GM19468 (cell line): ENCODE measurements around the gene SNX25.

Experiments
- ATAC-seq: cut with Tn5 transposase; IDR thresholded peaks from one replicate; pipeline ENCODE4 v1.9.1; 2021; ENCODE audit warnings: mild to moderate bottlenecking, moderate library complexity, moderate number of reproducible peaks; ENCODE audit not compliant: unreplicated experiment; ENCODE audit errors: extremely low read depth

SNX25 gene

DNA sequence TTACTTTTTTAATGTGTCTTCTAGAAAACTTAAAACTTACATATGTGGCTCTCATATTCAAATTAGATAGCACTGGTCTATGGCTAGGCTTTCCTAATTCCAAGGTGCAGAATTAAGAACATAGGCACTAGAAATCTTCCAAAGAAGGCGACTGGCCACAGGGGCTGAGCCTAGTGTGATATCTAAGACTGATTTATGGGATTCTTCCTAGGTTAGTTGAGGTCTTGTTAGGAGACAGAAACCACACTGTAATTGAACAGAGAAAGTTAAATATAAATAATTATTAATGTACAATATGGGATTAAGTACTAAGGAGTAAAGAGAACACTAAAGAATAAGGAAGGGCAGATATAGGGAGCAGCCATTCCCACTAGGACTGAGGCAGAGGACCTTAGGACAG is 48.3 kb downstream of the SNX25 start:
- ATAC-seq, result no peak

DNA sequence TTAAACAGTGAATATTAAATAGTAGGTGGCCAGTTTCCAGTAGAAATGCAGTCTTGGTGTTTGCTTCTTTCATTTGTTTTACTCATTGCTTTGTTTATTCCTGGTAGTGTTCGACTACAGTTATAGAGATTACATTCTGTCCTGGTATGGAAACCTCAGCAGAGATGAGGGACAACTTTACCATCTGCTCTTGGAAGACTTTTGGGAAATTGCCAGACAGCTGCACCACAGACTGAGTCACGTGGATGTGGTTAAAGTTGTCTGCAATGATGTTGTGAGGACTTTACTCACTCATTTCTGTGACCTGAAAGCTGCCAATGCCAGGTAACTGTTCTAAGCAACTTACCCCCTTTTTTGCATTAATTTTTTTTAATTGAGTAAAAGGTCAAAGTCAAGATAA is 49.3 kb downstream of the SNX25 start:
- ATAC-seq, result peak; percentile 30

DNA sequence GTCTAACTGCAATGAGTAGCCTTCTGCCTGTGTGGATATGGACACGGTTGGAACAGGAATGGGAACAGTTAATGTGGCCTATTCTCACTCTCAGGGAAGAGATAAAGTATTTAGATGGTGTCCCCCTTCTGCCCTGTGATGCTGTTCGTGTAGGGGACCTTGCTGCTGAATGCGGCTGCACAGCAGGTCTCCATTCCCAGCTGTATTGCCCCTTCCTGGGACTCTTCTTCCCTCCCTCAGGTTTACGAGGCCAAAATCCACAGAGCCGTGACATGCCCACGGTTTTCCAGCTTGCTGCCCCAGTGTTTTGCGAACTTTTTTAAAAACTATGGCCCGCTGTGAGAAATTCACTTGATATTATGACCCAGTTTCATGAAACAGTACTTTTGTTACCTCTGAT is 50.3 kb downstream of the SNX25 start:
- no peak for ATAC-seq

DNA sequence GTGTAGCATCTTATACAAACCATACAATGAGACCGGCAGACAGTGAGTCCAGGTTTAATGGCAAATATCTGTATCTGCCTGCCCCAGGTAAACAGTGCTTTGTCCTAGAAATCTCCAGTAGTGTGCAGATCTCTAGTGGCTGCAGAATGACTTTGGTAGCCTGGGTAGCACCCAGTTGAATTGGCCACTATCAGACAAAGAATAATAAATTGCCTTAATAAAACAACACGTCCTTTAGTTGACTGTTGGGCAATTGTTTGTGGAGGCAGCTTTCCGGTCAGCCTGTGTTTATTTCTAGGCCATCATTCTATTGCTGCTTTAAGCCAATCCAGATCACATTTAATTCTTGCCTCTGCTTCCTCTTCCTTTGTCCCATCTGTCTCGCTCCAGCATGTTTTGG is 52.5 kb downstream of the SNX25 start:
- no peak for ATAC-seq

DNA sequence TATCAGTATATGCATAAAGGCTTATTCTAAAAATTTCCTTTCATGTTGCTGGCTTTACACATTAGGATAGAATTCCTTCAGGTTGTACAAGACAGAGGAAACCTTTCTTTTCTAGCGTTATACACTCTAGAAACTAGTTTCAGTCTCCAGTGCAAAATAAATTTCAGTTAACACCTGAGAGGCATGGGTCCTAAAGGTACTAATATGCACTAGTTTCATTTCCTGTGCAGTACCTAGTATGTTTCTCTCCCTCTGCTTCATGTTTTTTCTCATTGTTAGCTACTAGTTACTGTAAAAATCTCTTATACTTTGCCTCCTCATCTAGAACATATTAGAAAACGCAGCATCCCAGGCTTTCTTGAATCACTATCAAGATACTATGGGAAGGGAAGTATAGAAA is 54.0 kb downstream of the SNX25 start:
- ATAC-seq, result peak; percentile 84

DNA sequence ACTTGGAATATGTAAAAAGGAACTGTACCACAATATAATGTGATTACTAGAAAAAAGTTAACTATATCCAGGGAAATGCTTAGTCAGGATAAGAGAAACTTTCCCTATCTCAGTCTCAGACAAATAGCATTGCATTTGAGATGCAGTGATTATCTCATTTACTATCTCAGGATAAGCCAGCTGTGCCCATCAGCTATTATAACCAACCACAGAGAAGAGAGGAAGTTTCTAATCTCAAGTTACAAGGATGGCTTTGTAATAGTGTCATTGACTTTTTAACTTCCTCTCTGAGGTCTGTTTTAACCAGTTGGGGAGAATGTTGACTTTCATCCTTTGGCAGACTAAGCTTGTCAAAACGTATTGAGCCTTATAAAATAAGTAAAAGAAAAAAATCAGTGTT is 56.5 kb downstream of the SNX25 start:
- ATAC-seq, result peak; percentile 61

DNA sequence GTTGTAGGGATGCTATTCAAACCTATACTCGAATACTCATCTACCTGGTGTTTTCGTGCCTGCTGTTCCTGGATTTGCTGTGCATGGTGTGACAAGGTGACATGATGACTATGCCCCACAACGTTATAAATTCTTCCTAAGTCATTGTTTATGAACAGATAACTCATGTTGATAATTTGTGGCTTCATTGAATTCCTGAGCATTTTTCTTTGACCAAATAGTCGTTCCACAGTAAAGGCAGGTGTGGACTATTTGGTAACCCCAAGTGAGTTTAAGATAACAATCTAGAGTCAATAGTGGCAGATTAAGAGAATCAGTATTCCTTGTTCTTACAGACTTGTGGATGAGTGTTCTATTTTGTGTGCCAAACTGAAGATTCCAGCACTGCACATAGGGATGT is 59.9 kb downstream of the SNX25 start:
- ATAC-seq, result no peak

DNA sequence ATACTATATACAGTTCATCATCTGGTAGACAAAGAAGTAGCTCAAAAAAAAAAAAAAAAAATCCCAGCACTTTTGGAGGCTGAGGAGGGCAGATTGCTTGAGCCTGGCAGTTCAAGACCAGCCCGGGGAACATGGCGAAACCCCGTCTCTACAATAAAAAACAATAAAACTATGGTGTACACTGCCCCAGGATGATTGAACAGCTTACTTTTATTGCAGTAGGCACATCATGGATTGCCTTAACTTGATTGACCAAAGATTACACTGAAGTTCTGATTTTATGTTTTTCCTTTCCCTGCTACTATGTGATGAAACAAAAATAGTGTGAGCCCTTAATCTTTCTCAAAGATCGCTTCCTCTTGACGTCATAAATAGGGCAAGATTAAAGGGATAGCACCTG is 60.6 kb downstream of the SNX25 start:
- no peak for ATAC-seq

DNA sequence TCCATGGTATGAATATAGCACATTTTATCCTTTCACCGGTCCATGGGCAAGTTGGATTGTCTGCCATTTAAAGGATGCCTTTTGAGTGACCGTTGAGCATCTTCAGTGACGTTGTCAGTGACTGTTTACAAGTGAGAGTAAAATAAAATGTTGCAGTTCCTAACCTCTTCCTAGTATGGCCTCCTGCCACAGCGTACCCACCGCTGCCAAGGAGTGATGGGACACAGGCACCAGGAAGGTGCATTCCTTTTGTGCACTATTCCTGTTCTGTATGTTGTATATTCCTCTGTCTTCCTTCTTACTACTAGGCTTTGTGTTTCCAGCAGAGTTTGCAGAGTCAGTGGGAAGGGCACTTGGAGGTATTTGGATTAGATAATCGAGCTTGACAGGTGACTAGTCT is 61.5 kb downstream of the SNX25 start:
- ATAC-seq, result no peak

DNA sequence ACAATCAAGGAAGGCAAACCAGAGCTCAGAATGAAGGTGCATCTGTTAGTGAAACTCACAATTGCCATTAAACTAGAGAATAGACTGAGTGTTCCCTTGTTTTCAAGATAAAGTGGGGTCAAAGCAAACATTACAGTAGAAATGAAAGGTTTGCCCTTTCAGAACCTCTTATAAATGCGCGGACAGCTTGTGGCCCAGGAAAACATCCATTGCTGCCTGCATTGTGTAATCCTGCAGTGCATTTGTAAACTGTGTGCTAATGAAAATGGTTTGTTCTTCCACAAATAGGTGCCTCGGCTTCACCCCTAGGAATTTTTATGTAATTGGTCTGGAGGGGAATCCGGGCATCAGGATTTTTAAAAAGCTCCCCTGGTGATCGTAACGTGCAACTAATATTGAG is 62.8 kb downstream of the SNX25 start:
- no peak for ATAC-seq

DNA sequence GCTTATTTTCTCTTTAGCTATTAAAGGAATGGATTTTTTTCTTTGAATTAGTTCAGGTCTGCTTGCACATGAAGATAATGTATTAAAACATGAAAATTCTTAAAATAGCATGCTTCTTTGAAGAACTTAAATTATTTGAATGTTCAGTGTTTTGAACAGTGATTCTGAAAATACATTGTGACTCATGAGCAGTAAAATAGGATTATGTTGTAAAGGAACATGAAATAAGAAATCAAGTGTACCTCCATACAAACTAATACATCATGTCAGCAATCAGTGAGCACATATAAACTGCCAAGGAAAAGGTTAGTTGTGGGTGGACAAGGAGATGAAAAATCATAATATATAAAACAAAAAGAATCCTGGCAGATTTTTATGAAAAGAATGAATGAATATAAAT is 66.1 kb downstream of the SNX25 start:
- no peak for ATAC-seq

DNA sequence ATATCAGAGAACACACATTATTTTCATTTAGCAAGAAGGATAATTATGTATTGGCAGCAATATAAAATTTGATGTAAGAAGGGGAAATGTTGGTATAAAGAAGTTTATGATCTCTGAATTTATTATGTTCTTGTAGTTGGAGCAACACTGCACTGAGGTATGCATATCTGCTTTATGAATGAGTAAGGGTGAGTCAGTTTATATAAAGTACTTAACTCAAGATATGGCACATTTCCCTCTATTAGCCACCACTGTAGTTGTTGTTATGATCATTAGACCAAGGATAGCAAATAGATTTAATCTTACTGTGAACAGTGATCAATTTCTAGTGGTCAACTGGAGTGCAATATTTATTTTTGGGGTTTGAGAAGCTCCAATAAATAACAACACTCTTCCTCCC is 66.6 kb downstream of the SNX25 start:
- no peak for ATAC-seq

DNA sequence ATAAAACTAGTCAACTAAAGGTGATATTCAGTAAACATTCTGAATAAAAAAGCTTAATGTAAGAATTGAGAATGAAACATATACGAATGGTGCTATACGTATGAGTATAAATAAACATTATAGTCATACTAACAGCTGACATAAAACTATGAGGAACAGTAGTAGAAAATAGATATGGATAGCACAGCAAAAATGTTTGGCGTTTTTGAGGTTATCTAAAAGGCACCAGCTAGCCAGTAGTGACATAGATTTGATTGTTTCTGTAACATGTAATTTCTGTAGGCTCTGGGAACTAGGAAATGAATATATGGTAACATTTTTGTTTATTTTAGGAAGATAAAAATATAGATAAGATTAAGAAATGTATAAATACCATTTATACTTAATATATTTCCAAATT is 69.3 kb downstream of the SNX25 start:
- ATAC-seq, result no peak

DNA sequence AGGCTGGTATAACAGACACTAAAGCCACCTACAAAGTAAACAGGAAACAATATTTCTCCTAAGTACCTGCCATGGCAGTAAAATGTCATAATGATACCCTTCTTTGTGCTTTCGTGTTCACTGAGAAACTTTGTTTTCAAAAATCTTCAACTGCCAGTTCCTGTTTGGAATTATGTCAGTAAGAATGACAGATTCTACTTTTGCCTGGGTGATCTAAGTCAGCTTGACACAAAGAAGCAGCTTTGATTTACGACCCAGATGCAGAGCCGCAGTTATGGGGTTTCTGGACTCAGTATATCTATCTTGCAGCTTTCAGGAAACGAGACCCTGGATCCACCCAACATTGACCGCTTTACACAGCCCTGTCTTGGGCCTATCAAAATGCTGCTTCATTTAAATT is 71.2 kb downstream of the SNX25 start:
- no peak for ATAC-seq

DNA sequence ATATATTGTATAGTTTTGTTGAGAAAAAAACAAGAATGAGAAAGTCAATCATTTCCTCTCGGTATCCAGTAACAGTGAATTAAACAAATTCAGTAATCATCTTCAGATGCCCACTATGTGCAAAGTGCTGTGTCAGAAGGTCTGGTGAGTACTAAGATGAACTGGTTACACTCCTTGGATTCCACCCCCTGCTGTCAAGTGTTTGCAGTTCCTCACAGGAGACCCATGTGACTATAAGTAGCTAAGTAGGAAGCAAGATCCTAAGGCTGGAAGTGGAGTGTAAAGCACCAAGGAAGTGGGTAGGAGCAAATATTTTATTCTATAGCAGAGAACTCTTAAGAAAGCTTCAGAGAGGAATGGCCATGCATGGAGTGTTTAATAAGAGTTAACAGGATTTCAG is 73.6 kb downstream of the SNX25 start:
- ATAC-seq, result no peak

DNA sequence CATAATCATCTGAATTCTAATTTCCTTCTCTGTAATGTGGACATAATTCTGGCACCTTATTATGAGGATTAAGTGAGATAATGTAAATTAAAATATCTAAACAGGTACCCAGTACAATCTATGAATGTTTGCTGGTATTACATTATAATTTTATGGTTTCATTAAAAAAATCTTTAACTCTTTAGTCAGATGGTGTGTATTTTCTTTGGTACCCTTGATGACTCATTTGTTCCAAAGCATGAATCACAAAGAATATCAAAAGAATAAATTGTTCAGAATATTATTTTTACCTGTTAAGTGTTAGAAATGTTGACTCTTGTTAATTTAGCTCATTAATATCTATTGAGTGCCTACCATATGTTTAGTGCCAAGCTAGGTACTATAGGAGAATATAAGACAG is 74.3 kb downstream of the SNX25 start:
- no peak for ATAC-seq

DNA sequence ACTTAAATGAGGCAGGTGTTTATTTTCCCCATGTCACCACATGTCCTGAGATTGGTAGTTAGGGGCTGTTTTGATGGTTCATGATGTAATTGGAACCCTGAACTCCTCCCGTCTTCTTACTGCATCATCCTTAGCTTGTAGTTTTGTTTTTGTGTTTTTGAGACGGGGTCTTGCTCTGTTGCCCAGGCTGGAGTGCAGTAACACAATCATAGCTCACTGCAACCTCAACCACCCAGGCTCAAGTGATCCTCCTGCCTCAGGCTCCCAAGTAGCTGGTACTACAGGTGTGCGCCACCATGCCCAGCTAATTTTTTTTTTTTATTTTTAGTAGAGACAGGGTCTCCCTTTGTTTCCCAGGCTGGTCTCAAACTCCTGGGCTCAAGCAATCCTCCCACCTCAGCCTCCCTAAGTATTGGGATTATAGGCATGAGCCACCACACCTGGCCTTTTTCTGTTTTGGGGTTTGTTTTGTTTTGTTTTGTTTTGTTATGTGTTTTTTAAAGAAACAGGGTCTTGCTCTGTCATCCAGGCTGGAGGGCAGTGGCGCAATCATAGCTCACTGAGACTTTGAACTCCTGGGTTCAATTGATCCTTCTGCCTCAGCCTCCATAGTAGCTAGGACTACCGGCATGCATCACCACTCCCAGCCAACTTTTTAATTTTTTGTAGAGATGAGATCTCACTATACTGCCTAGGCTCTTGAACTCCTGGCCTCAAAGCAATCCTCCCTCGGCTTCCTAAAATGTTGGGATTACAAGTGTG is 76.4 kb downstream of the SNX25 start:
- ATAC-seq, result no peak

DNA sequence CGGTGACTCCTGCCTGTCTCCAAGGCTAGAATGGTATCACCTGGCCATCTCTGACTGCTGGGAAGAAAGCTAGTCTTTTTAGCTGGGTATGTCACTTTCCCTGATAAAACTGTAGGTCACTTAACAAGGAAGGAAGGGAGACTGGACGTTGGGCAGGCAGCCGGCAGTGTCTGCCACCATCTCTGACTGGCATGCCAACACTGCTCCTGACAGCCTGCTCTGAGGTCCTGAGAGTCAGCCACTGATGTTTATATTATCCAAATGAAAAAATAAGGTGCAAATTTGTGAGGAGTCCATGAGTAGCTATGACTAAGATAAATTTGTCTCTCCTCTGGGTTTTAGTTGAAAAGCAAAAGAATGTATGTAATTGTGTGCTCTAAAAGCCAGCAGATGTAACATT is 77.2 kb downstream of the SNX25 start:
- no peak for ATAC-seq

DNA sequence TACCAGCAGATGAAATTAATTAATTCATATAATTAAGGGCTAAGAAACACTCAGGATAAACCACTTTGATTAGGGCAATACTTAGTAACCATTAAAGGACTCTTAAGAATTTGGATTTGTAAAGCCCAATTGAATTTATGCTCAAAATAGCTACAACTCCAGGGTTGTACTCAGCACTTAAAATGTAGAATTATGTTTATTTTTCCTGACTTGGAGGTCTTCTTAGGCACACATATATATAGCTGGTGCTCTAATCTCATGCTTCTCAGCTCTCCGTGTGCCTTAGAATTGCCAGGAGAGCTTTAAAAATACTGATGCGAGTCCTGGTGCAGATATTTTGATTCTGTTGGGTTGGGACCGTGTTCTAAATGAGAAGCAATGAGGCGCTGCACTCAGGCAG is 77.6 kb downstream of the SNX25 start:
- ATAC-seq, result no peak

DNA sequence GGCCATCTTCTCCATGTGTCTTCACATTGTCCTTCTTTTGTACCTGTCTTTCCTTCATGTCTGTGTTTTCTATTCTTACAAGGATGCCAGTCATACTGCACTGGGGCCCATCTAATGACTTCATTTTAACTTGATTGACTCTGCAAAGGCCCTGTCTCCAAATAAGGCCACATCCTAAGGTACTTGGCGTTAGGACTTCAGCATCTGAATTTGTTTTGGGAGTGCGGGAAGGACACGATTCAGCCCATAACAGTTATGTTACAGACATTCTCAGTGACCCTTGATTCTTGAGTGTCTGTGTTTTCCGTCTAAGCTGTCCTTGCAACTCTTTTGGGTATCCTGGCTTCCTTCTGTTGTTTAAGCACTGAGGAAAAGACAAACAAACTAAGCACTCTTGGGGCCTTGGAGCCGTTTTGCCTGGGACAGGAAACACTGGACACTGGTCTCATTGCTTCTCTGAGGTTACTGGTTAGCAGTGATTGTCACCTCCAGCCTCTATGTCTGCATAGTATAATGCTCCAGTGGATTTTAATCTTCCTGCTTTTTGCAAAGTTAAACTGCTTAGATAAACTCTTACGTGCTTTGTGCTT is 80.7 kb downstream of the SNX25 start:
- no peak for ATAC-seq

DNA sequence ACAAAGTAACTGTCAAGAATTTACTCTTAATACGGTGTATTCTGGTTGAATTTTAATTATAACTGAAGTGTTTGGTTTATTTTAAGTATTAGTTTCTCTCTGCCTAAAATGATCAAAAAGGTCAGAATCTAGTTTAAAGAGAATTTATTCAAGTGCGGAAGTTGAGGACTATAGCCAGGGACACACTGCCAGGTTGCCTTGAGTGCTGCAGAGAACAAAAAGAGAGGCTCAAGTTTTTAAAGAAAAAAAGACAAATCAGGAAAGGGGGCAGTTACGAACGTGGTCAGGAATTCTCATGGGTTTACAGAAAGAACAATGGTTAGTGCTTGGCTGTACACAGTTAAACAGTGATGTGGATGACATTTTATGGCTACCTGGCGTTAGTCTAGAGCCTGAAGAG is 81.3 kb downstream of the SNX25 start:
- ATAC-seq, result no peak

DNA sequence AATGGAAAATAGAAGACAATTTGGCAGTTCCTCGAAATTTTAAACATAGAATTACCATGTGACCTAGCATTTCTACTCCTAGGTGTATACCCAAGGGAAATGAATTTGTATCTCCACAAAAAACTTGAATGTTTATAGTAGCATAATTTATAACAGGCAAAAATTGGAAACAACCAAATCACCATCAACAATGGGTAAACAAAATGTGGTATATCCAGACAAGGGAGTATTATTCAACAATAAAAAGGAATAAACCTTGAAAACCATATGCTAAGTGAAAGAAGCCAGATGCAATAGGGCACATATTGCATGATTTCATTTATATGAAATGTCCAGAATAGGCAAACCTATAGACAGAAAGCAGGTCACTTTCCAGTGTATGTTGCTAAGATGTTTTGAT is 83.8 kb downstream of the SNX25 start:
- ATAC-seq, result no peak
